Spleen (tissue), 7 donors: Measurements from ENCODE around the gene MC1R.

Source experiments
- POLR2A ChIP-seq, 3 donors: fragments of 450-650 bp; IDR thresholded peaks; one replicate each; pipeline ENCODE4 v1.5.1; 2017; ENCODE audit warnings: antibody characterized with exemption in 3 of 3, mild to moderate bottlenecking in 1 of 3
- TF ChIP-seq, protein P1 (sequence below), 11 experiments: fragments of 200-600 bp in 7 of 11; fragments of 450-650 bp in 4 of 11; sonication (generic) in 4 of 11; IDR thresholded peaks in 8 of 11; conservative IDR thresholded peaks in 3 of 11; 1 replicate in 7 of 11; 2 replicates in 4 of 11; pipeline versions ENCODE4 v1.4.0 to v1.8.0; 2016 to 2021; ENCODE audit warnings: antibody characterized with exemption in 11 of 11, inconsistent platforms in 4 of 11, mild to moderate bottlenecking in 1 of 11
- donor health status: DM: no; HTN: no; CAD: no; lungs with moderate emphysema.
- donor health status: DM: no; HTN: no; CAD: no.
- donor health status: DM: no; HTN: no; CAD: no.

- TF ChIP-seq, protein P1, sequence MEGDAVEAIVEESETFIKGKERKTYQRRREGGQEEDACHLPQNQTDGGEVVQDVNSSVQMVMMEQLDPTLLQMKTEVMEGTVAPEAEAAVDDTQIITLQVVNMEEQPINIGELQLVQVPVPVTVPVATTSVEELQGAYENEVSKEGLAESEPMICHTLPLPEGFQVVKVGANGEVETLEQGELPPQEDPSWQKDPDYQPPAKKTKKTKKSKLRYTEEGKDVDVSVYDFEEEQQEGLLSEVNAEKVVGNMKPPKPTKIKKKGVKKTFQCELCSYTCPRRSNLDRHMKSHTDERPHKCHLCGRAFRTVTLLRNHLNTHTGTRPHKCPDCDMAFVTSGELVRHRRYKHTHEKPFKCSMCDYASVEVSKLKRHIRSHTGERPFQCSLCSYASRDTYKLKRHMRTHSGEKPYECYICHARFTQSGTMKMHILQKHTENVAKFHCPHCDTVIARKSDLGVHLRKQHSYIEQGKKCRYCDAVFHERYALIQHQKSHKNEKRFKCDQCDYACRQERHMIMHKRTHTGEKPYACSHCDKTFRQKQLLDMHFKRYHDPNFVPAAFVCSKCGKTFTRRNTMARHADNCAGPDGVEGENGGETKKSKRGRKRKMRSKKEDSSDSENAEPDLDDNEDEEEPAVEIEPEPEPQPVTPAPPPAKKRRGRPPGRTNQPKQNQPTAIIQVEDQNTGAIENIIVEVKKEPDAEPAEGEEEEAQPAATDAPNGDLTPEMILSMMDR (IDR thresholded peaks at IDR 0.05 in 8 of 11, conservative IDR thresholded peaks at IDR 0.05 in 3 of 11): no peak
- no peak for TF ChIP-seq POLR2A (IDR thresholded peaks at IDR 0.05)
Observed at GRCh38 chr16:89936508-89936907, 17.8 kb downstream of the MC1R start.
